Measurements from ENCODE around the gene C17orf75. TPM values are rescaled to one million over a fixed set of nuclear protein-coding genes. Genes with fewer than 3 reads are reported as not detected.

C17orf75 gene
- total RNA-seq, 2 experiments from 2014 or later: 30.8 to 32.7 TPM

DNA sequence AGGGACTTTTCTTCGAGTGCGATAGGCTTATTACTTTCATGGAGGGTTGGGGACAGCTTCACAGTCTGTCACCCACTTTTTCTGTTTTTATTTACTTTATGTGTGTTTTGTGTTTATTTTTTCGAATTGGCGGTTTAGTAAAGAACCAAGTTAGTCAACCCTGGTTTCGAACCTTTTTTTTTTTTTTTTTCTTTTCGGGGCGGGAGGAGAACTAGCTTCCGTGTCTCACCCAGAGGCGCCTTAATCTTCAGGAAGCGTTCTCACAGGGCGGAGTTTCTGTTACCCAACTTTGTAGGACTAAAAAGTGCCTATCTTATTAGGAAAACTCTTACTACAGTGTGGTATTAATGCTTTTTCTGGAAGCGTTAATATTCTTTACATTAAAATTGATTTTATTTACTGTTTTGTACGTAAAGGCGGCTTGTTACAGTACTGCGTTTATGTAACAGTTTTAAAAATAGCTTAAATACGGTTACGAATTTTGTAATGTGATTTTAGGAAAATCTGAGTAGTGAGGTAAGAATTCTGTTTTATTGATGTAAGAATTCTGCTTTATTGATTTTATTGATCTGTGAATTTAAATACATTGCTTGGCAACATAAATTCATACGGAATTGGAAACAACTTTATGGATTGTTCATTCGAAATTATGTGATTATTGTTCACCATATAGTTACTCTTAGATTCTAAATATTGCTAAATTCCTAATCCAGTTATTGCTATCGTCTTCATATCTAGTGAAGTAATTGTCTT, 8.9 kb upstream of the C17orf75 start:
- peak overlapping the region; percentile 98 for H3K4me3 Mint-ChIP-seq
- H3K4me1 Mint-ChIP-seq (ENCODE audit: low read depth): peaks cover 39% of the 10 kb centered on the region
- no peaks in the 10 kb centered on the region for H3K27me3 Mint-ChIP-seq
- ChIA-PET CTCF (interaction anchor here (0.6 to 1.7 kb wide), 4 partner anchors 10 to 111 kb away, joined by 3 to 5 read pairs (median 4); no protein-coding TSS in a partner anchor), POLR2A (interaction anchor here (0.7 to 2.9 kb wide), 7 partner anchors 8 to 37 kb away, joined by 3 to 18 read pairs (median 4); partner anchors contain the start of gene C17orf75)
- H3K27ac Mint-ChIP-seq: peak overlapping the region; percentile 99
- intact Hi-C loops (cut with micrococcal nuclease): no loop called here
- H3K9me3 Mint-ChIP-seq: no peaks in the 10 kb centered on the region
- TF ChIP-seq, protein P1, sequence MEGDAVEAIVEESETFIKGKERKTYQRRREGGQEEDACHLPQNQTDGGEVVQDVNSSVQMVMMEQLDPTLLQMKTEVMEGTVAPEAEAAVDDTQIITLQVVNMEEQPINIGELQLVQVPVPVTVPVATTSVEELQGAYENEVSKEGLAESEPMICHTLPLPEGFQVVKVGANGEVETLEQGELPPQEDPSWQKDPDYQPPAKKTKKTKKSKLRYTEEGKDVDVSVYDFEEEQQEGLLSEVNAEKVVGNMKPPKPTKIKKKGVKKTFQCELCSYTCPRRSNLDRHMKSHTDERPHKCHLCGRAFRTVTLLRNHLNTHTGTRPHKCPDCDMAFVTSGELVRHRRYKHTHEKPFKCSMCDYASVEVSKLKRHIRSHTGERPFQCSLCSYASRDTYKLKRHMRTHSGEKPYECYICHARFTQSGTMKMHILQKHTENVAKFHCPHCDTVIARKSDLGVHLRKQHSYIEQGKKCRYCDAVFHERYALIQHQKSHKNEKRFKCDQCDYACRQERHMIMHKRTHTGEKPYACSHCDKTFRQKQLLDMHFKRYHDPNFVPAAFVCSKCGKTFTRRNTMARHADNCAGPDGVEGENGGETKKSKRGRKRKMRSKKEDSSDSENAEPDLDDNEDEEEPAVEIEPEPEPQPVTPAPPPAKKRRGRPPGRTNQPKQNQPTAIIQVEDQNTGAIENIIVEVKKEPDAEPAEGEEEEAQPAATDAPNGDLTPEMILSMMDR (IDR thresholded peaks at IDR 0.05): no peak
- ATAC-seq (peak; percentile 22), DNase-seq (peak; percentile 50)
- peaks cover 57% of the 10 kb centered on the region for H3K36me3 Mint-ChIP-seq (ENCODE audit: low read depth)

DNA sequence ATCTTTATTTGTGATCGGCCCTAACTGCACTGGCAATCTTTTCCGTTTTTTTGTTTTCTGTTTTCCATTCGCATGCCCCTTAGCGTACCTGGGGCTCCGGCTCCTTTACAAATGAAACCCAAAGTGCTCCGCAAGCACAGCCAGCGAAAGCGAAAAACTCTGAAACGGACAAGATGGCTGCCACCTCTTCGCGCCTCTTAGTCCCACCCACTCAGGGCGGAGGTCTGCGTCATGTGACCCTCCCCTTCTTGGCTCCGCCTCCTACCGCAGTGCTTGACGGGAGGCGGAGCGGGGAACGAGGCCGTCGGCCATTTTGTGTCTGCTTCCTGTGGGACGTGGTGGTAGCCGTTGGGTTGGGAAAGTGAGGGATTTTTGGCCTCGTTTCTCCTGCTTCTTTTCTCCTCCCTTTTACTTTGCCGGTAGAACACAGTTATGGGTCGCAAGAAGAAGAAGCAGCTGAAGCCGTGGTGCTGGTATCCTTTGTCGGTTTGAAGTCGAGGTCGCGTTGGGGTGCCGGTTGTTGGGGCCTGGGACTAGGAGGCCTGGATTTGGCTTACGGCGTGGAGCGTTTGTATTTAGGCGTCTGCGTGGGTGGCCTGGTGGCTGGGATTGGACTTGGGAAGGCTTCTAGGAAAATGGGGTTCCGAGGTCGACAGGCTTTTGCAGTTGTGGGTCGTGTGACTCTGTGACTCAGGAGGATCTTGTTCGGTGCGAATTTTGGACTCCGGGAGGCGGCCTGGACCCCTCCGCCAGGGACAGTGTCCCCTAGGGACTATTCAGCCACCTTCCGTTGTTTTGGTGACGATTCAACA, 8.1 kb upstream of the C17orf75 start, which contains the start of gene ZNF207:
Gene ZNF207 (plus strand): TSS at position 304 of the 812 bp plus-strand sequence. CDS start 129 bp downstream, at position 433.
- intact Hi-C loops (cut with micrococcal nuclease): no loop called here
- Mint-ChIP-seq H3K27ac (peak within 1 kb of the TSS; percentile 99), H3K27me3 (no peaks in the 10 kb centered on the region), H3K4me1 (ENCODE audit: low read depth) (peaks cover 32% of the 10 kb centered on the region), H3K36me3 (ENCODE audit: low read depth) (peaks cover 49% of the 10 kb centered on the region), H3K9me3 (no peaks in the 10 kb centered on the region), H3K4me3 (peak within 1 kb of the TSS; percentile 98)
- ATAC-seq (peak; percentile 98), DNase-seq (peak; percentile 98)
- ChIA-PET POLR2A (interaction anchor here (0.7 to 2.9 kb wide), 6 partner anchors 8 to 37 kb away, joined by 3 to 18 read pairs (median 4); partner anchors contain the start of gene C17orf75), CTCF (interaction anchor here (0.6 to 1.7 kb wide), 3 partner anchors 9 to 112 kb away, joined by 3 to 5 read pairs (median 5); no protein-coding TSS in a partner anchor)
- TF ChIP-seq, protein P1 (IDR thresholded peaks at IDR 0.05): no peak

DNA sequence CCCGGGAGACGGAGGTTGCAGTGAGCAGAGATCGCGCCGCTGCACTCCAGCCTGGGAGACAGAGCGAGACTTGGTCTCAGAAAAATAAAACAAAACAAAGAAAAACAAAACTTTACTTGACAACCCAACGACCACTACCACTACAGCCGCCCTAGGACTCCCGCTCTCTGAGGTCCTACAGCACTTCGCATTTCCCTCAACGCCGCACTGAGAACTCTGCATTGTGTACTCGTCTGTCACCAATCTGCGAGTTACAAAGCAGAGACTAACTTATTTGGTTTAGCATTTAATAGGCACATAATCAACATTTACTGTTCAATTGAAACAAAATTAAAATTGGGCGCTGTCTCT, 7.5 kb upstream of the C17orf75 start:
- Mint-ChIP-seq H3K27ac (peak overlapping the region; percentile 99), H3K9me3 (no peaks in the 10 kb centered on the region), H3K27me3 (no peaks in the 10 kb centered on the region), H3K4me1 (ENCODE audit: low read depth) (peaks cover 26% of the 10 kb centered on the region), H3K36me3 (ENCODE audit: low read depth) (peaks cover 44% of the 10 kb centered on the region), H3K4me3 (peak overlapping the region; percentile 98)
- TF ChIP-seq, protein P1 (IDR thresholded peaks at IDR 0.05): no peak
- CTCF ChIA-PET: no interaction called here
- ATAC-seq (no peak), DNase-seq (no peak)
- intact Hi-C loops (cut with micrococcal nuclease): no loop called here
- POLR2A ChIA-PET: interaction anchor here (0.6 to 1.0 kb wide), 2 partner anchors 10 to 22 kb away, joined by 3 to 5 read pairs; no protein-coding TSS in a partner anchor

DNA sequence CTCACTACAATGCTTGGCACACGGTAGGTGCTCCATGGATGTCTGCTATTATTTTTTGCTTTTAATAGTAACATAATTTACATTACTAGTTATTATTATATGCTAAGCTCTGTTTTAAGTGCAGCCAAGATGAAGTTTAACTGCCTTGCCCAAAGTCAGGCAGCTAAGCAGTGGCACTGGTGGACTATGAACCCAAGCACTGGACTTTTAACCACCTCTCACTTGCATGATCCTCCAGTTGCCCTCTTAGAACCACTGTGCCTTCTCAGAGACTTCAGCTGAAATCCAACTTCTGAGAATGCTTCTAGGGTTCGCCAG, 6.5 kb upstream of the C17orf75 start:
- TF ChIP-seq, protein P1 (IDR thresholded peaks at IDR 0.05): no peak
- H3K9me3 Mint-ChIP-seq: no peaks in the 10 kb centered on the region
- peaks cover 35% of the 10 kb centered on the region for H3K36me3 Mint-ChIP-seq (ENCODE audit: low read depth)
- H3K4me1 Mint-ChIP-seq (ENCODE audit: low read depth): peaks cover 18% of the 10 kb centered on the region
- peak overlapping the region; percentile 98 for H3K4me3 Mint-ChIP-seq
- ChIA-PET POLR2A (interaction anchor here (0.9 to 1.6 kb wide), 3 partner anchors 9 to 96 kb away, joined by 4 to 5 read pairs (median 4); partner anchors contain the start of gene PSMD11), CTCF (interaction anchor here (0.9 to 1.2 kb wide), 2 partner anchors 17 to 98 kb away, joined by 3 to 5 read pairs; no protein-coding TSS in a partner anchor)
- intact Hi-C loops (cut with micrococcal nuclease): no loop called here
- no peaks in the 10 kb centered on the region for H3K27me3 Mint-ChIP-seq
- DNase-seq: no peak
- no peak overlapping the region for H3K27ac Mint-ChIP-seq
- ATAC-seq: no peak
